Tibial nerve (tissue), 4 donors: ENCODE data around the gene SETD6. TPM values are rescaled to one million over a fixed set of nuclear protein-coding genes. Genes with fewer than 3 reads are reported as not detected.
"Not testable (repeated sequence)": the region's sequence is repeated elsewhere in the genome, so short reads cannot be mapped to it uniquely, and the experiment has no call there.

Experiments
- DNase-seq, 2 donors: peaks; one replicate each; pipeline ENCODE4 v3.0.0-alpha.2; 2019; ENCODE audit warnings: low spot score in 2 of 2
- H3K27ac ChIP-seq, 4 donors: fragments of 200-600 bp; sonication (generic) in 3 of 4; one replicate each; pipeline ENCODE4 v1.5.1; 2017 to 2019; ENCODE audit warnings: mild to moderate bottlenecking in 1 of 4
- H3K27me3 ChIP-seq, 2 donors: fragments of 200-600 bp; sonication (generic) in 1 of 2; one replicate each; pipeline versions ENCODE4 v1.5.1 to v1.6.0; 2017 to 2019
- H3K36me3 ChIP-seq, 3 donors: fragments of 200-600 bp; sonication (generic); one replicate each; pipeline ENCODE4 v1.5.1; 2018 to 2019
- H3K4me1 ChIP-seq, 4 donors: fragments of 200-600 bp; sonication (generic) in 3 of 4; one replicate each; pipeline ENCODE4 v1.5.1; 2017 to 2019
- H3K4me3 ChIP-seq, 4 donors: fragments of 200-600 bp; sonication (generic) in 3 of 4; one replicate each; pipeline ENCODE4 v1.5.1; 2017 to 2019; ENCODE audit warnings: mild to moderate bottlenecking in 1 of 4, moderate library complexity in 1 of 4
- H3K9me3 ChIP-seq, 4 donors: fragments of 200-600 bp; sonication (generic) in 3 of 4; one replicate each; pipeline ENCODE4 v1.5.1; 2017 to 2019
- CTCF ChIP-seq, 5 experiments: fragments of 200-600 bp in 3 of 5; fragments of 450-650 bp in 2 of 5; sonication (generic) in 3 of 5; IDR thresholded peaks; one replicate each; pipeline ENCODE4 v1.5.1; 2016 to 2019; ENCODE audit warnings: antibody characterized with exemption in 5 of 5, mild to moderate bottlenecking in 3 of 5, moderate library complexity in 2 of 5
- EP300 ChIP-seq, 2 donors: sonication (generic); formaldehyde crosslinking; IDR thresholded peaks; one replicate each; pipeline ENCODE4 v1.6.1; 2017; ENCODE audit warnings: antibody characterized with exemption in 2 of 2, mild to moderate bottlenecking in 1 of 2
- POLR2A ChIP-seq, 2 donors: fragments of 450-650 bp; IDR thresholded peaks; one replicate each; pipeline ENCODE4 v1.6.1; 2017; ENCODE audit warnings: antibody characterized with exemption in 2 of 2, mild to moderate bottlenecking in 2 of 2, moderate library complexity in 2 of 2
- WGBS, 2 donors: methylation state at CpG; one replicate each; pipeline ENCODE4 v1.1.5; 2018; 5-methylcytosine and 5-hydroxymethylcytosine counted together
- total RNA-seq, 4 donors: library from RNA; depleted of rRNA; stranded (reverse); fragments of >200 nt; gene quantifications; one replicate each; pipeline ENCODE4 v1.1.0, GENCODE V29; 2016

SETD6 gene
- total RNA-seq, 4 donors from 2014 or later = 41.0 to 82.5 (median 45.2) TPM

- peak; percentile 66 to 78 for DNase-seq
- Histone ChIP-seq H3K4me3 (peak overlapping the region in 1 of 4 donors; percentile 40), H3K4me1 (peaks cover 0 to 10% (median 2%) of the 10 kb centered on the region in 4 donors), H3K9me3 (no peaks in the 10 kb centered on the region), H3K36me3 (no peaks in the 10 kb centered on the region), H3K27ac (no peak overlapping the region), H3K27me3 (no peaks in the 10 kb centered on the region)
- WGBS, 2 donors = 19 to 21% methylated on average over 32 to 34 of the region's 43 CpGs
- TF ChIP-seq CTCF (IDR thresholded peaks at IDR 0.05) (peak; percentile 76 to 96 (median 90)), POLR2A (IDR thresholded peaks at IDR 0.05) (no peak)
These were observed 27.6 kb upstream of the SETD6 start for GRCh38 chr16:58487566-58488351.

- H3K36me3 ChIP-seq = no peaks in the 10 kb centered on the region
- no peak for TF ChIP-seq POLR2A (IDR thresholded peaks at IDR 0.05)
- TF ChIP-seq CTCF (IDR thresholded peaks at IDR 0.05) = no peak
- TF ChIP-seq EP300 (IDR thresholded peaks at IDR 0.05) = no peak
- H3K27me3 ChIP-seq = no peaks in the 10 kb centered on the region
- peaks cover 0 to 10% (median 2%) of the 10 kb centered on the region in 4 donors for H3K4me1 ChIP-seq
- H3K4me3 ChIP-seq = no peak overlapping the region
- H3K9me3 ChIP-seq = no peaks in the 10 kb centered on the region
- DNase-seq = no peak
- WGBS, 2 donors = 66 to 77% methylated on average over 3 of the region's 3 CpGs
- no peak overlapping the region for H3K27ac ChIP-seq
These were observed 26.8 kb upstream of the SETD6 start for GRCh38 chr16:58488531-58488930.

- Histone ChIP-seq H3K9me3 (no peaks in the 10 kb centered on the region), H3K4me3 (no peak overlapping the region), H3K27ac (no peak overlapping the region), H3K36me3 (no peaks in the 10 kb centered on the region), H3K27me3 (no peaks in the 10 kb centered on the region), H3K4me1 (peaks cover 0 to 14% (median 2%) of the 10 kb centered on the region in 4 donors)
- 97 to 100% methylated on average over 4 of the region's 4 CpGs for WGBS, 2 donors
- TF ChIP-seq EP300 (IDR thresholded peaks at IDR 0.05) (no peak), CTCF (IDR thresholded peaks at IDR 0.05) (no peak), POLR2A (IDR thresholded peaks at IDR 0.05) (no peak)
- DNase-seq = no peak
These were observed 25.3 kb upstream of the SETD6 start for GRCh38 chr16:58490065-58490464.

- H3K36me3 ChIP-seq, H3K4me3 ChIP-seq, H3K27ac ChIP-seq, DNase-seq, H3K9me3 ChIP-seq, H3K27me3 ChIP-seq: not testable (repeated sequence)
- 87 to 96% methylated on average over 8 of the region's 8 CpGs for WGBS, 2 donors
- peaks cover 0 to 18% (median 2%) of the 10 kb centered on the region in 4 donors for H3K4me1 ChIP-seq
These were observed 24.8 kb upstream of the SETD6 start for GRCh38 chr16:58490539-58490938.

- H3K4me3 ChIP-seq = no peak overlapping the region
- TF ChIP-seq EP300 (IDR thresholded peaks at IDR 0.05) = no peak
- no peak for TF ChIP-seq CTCF (IDR thresholded peaks at IDR 0.05)
- TF ChIP-seq POLR2A (IDR thresholded peaks at IDR 0.05) = no peak
- H3K36me3 ChIP-seq = no peaks in the 10 kb centered on the region
- no peaks in the 10 kb centered on the region for H3K27me3 ChIP-seq
- H3K9me3 ChIP-seq = no peaks in the 10 kb centered on the region
- no peak for DNase-seq
- WGBS, 2 donors = 56 to 62% methylated on average over 4 of the region's 4 CpGs
- peaks cover 0 to 25% (median 6%) of the 10 kb centered on the region in 4 donors for H3K4me1 ChIP-seq
- H3K27ac ChIP-seq = no peak overlapping the region
These were observed 23.3 kb upstream of the SETD6 start for GRCh38 chr16:58492066-58492465.
